ENCODE measurements around the gene AGAP2. TPM values are rescaled to one million over a fixed set of nuclear protein-coding genes. Genes with fewer than 3 reads are reported as not detected.
"Not testable (repeated sequence)": the region's sequence is repeated elsewhere in the genome, so short reads cannot be mapped to it uniquely, and the experiment has no call there.

AGAP2 gene
- total RNA-seq, 1 donor from 2014 or later: 0.29 TPM

DNA sequence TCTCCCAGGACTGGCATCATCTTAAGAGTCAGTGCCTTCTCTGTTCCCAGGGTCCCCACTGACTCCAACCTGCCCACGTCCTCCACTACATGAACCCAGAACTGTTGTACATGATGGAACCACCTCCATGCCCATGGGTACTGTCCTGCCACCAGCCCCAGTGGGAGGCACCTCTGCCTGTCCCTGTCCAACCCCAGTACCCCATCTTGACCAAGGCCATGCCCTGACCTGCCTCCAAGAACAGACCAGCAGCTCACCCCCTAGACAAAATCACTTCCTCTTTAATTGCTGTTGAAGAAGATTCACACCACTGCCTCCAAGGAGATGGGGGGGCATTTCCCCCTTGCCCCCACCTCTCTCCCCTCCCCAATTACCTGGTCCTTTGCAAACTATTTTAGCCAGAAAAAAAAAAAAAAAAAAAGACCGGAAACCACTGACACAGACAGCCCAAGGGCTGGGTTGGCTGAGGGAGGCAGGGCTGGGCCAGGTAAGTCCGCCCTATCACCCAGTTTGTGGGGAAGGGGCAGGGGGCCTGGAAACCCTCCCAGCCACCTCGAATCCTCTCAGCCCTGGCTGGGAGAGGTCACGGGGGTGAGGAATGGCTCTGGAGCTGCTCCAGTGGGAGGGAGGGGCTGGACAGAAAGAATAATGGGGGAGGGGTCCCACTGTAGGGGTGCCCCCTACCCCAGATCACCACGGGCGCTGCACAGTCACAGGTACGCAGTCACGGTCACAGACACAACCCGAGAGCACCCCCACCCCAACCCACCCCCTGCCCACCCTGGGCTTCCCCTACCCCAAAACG lies 13.4 kb downstream of the AGAP2 start:
- Mint-ChIP-seq H3K36me3 (ENCODE audit: insufficient read depth) (peaks cover 4% of the 10 kb centered on the region), H3K27me3 (peaks cover 70% of the 10 kb centered on the region), H3K4me3 (ENCODE audit: low read depth) (no peak overlapping the region), H3K9me3 (ENCODE audit: low read depth) (no peaks in the 10 kb centered on the region), H3K4me1 (ENCODE audit: low read depth) (peaks cover 5% of the 10 kb centered on the region), H3K27ac (peak overlapping the region; percentile 62)
- DNase-seq (ENCODE audit: low spot score, unreplicated experiment): no peak
- TF ChIP-seq, protein P1, sequence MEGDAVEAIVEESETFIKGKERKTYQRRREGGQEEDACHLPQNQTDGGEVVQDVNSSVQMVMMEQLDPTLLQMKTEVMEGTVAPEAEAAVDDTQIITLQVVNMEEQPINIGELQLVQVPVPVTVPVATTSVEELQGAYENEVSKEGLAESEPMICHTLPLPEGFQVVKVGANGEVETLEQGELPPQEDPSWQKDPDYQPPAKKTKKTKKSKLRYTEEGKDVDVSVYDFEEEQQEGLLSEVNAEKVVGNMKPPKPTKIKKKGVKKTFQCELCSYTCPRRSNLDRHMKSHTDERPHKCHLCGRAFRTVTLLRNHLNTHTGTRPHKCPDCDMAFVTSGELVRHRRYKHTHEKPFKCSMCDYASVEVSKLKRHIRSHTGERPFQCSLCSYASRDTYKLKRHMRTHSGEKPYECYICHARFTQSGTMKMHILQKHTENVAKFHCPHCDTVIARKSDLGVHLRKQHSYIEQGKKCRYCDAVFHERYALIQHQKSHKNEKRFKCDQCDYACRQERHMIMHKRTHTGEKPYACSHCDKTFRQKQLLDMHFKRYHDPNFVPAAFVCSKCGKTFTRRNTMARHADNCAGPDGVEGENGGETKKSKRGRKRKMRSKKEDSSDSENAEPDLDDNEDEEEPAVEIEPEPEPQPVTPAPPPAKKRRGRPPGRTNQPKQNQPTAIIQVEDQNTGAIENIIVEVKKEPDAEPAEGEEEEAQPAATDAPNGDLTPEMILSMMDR (IDR thresholded peaks at IDR 0.05; ENCODE audit: unreplicated experiment): no peak

DNA sequence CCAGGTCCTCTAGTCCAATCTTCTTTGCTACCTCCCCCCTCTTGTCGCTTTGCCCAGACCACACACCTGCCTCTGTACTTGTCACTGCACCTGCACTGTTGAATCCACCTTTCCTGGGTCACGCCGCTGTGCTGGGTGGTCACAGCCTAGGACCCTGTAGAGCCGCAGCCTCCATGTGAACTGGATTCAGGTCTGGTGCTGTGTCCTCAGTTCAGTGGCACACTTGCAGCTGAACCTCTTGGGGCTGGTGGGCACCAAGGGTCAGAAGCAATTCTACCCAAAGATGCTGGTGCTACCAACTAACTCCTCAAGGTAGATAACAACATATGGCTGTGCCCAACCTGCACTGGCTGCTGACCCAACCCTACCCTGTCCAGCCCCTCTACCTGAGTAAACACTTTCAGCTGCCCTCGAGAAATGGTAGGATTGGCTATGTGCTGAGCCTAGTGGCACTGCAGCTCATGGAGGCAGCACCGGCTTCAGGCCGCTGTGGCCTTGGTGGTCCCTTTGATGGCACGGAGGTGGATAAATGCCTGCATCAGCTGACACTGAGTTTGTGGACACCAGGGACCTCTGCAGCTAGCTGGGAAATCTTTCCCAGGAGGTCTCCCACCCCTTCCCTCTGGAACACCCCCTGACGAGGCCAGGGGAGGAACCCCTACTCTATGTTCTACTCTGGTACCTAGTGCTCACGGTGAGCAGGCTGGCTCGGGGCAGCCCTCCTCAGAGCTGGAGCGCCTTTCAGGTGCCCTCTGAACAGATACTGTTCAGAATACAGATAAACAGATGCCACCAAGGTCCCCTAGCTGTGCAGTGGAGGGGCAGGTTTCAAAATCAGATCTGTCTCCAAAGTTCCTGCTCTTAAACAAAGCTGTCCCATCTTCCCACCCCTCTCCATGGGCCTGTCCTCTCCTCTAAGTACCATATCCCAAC lies 14.3 kb downstream of the AGAP2 start:
- H3K4me1 Mint-ChIP-seq (ENCODE audit: low read depth): peaks cover 5% of the 10 kb centered on the region
- no peak for DNase-seq (ENCODE audit: low spot score, unreplicated experiment)
- peaks cover 61% of the 10 kb centered on the region for H3K27me3 Mint-ChIP-seq
- H3K36me3 Mint-ChIP-seq (ENCODE audit: insufficient read depth): peaks cover 7% of the 10 kb centered on the region
- H3K27ac Mint-ChIP-seq: no peak overlapping the region
- no peak overlapping the region for H3K4me3 Mint-ChIP-seq (ENCODE audit: low read depth)
- H3K9me3 Mint-ChIP-seq (ENCODE audit: low read depth): no peaks in the 10 kb centered on the region
- TF ChIP-seq, protein P1 (IDR thresholded peaks at IDR 0.05; ENCODE audit: unreplicated experiment): no peak

DNA sequence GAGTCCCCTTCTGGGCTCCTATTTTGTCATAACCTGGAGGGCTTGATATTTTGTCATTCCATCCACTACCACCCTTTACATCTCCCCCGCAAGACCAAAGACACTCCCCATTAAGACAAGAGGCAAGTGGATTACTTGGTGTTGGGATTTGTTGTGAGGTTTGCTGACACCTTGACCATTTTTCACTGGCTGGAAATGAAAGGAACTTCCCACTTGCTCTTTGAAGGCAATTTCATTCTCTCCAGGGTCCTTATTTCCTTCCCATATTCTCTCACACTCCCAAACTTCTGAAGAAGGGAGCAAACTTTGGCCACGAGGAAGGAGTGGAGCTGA lies 14.9 kb downstream of the AGAP2 start:
- DNase-seq (ENCODE audit: low spot score, unreplicated experiment): no peak
- peaks cover 55% of the 10 kb centered on the region for H3K27me3 Mint-ChIP-seq
- peaks cover 9% of the 10 kb centered on the region for H3K36me3 Mint-ChIP-seq (ENCODE audit: insufficient read depth)
- H3K27ac Mint-ChIP-seq: no peak overlapping the region
- no peaks in the 10 kb centered on the region for H3K9me3 Mint-ChIP-seq (ENCODE audit: low read depth)
- H3K4me3 Mint-ChIP-seq (ENCODE audit: low read depth): no peak overlapping the region
- H3K4me1 Mint-ChIP-seq (ENCODE audit: low read depth): peaks cover 5% of the 10 kb centered on the region
- TF ChIP-seq, protein P1 (IDR thresholded peaks at IDR 0.05; ENCODE audit: unreplicated experiment): no peak

DNA sequence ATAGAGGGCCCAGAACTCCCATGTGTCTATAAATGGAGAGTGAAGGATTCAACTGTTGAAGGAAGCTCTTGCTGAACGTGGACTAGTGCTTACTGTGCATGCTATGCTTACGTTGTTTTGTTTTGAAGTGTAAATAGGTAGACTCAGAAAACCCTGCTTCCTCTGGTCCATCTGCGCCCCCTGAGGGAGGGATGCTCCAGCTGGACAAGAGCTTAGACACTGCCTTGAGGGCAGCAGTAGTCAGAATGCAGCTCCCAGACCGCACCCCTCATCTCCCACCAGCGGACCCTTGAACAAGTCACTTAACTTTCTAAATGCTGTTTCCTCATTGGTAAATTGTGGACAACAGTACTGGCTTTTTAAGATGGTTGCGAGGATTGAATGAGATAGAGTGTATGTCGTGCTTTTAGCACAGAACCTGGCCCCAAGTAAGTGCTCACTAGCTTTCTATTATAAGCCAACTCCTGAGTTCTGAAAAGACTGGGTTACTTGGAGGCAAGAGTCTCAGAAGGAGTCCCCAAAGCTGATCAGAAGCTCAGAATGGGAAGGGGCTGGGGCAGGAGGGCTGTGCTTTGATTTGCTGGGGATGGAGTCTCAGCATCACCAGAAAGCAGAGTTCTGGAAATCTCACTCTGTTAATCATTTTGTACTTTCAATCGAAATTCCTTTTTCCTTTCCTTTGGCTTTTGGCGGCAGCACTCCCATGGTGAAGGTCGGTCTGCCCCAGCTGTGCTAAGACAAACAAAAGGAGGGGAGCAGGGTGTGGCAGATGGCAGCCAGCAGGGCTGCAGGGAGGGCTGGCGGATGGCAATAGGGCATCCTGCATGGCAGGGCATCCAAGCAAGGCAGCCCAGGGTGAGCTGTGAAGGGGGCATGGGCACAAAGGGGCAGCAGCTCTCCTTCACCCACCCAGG lies 15.6 kb downstream of the AGAP2 start:
- H3K27me3 Mint-ChIP-seq: peaks cover 48% of the 10 kb centered on the region

DNA sequence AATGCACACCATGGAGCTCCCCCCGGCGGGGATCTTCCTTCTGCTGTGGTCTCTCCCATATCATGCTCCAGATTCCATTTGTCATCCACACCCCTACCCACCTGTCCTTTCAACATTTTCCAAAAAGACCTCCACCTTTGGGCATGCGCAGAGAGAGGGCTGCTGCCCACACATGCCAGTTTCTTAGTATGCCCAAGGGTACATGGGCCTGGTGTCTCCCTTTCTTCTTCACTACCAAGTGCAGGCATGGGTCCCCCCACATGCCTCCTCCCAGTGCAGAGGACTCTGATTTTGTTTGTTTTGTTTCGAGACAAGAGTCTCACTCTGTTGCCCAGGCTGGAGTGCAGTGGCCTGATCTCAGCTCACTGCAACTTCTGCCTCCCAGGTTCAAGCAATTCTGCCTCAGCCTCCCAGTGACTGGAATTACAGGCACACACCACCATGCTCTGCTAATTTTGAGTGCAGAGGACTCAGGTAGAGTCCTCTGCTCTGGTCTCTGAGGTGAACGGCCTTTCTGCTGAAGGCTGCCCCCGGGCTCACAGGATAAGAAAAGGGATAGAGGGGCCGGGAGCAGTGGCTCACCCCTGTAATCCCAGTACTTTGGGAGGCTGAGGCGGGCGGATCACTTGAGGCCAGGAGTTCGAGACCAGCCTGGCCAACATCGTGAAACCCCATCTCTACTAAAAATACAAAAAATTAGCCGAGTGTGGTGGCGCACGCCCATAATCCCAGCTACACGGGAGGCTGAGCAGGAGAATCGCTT lies 16.5 kb downstream of the AGAP2 start:
- not testable (repeated sequence) for DNase-seq (ENCODE audit: low spot score, unreplicated experiment); H3K9me3 Mint-ChIP-seq (ENCODE audit: low read depth); H3K27ac Mint-ChIP-seq; H3K4me1 Mint-ChIP-seq (ENCODE audit: low read depth); H3K4me3 Mint-ChIP-seq (ENCODE audit: low read depth)
- peaks cover 14% of the 10 kb centered on the region for H3K36me3 Mint-ChIP-seq (ENCODE audit: insufficient read depth)
- H3K27me3 Mint-ChIP-seq: peaks cover 39% of the 10 kb centered on the region

More for the DNA sequence above, 15.6 kb downstream of the AGAP2 start:
- Mint-ChIP-seq H3K36me3 (ENCODE audit: insufficient read depth) (peaks cover 13% of the 10 kb centered on the region), H3K4me3 (ENCODE audit: low read depth) (no peak overlapping the region), H3K9me3 (ENCODE audit: low read depth) (no peaks in the 10 kb centered on the region), H3K4me1 (ENCODE audit: low read depth) (peaks cover 5% of the 10 kb centered on the region), H3K27ac (no peak overlapping the region)
- TF ChIP-seq, protein P1 (IDR thresholded peaks at IDR 0.05; ENCODE audit: unreplicated experiment): no peak
- DNase-seq (ENCODE audit: low spot score, unreplicated experiment): no peak

Data from progenitor cell of endocrine pancreas (in vitro differentiated cells).